ENCODE data around the gene PLXDC2.

The PLXDC2 gene

DNA sequence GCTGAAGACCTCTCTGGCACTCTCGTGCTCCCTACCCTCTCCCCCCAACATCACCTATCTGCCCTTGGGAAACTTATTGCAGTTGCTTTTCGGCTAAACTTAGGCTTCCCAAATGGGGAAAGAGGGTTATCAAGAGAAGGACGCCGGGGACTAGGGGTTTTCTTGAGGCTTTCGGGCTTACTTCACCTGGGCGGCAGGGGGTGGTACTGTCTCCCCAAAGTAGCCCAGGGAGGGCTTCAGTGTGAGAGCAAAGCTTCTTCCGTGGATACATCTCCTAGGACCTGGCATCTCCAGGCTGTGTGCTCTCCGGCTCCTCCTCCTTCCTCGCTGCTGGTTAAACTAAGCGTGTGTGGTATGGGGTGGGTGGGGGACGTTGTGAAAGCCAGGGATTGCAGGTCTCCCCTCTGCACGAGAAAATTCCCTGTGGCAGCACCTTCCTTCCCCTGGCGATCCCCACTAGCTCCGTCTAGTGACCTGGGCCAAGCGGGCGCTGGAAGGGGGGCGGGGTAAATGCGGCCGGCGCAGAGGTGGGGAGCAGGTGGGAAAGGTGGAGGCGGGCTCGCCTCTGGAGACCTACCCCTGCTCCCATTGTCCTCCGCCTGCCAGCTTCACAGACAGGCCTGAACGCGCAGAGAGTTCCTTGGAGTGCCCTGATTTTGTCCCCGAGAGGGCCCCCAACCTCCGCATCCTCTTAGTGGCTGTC, 1.1 kb downstream of the PLXDC2 start:
- peak in 1 of 2 experiments; percentile 18 for DNase-seq

DNA sequence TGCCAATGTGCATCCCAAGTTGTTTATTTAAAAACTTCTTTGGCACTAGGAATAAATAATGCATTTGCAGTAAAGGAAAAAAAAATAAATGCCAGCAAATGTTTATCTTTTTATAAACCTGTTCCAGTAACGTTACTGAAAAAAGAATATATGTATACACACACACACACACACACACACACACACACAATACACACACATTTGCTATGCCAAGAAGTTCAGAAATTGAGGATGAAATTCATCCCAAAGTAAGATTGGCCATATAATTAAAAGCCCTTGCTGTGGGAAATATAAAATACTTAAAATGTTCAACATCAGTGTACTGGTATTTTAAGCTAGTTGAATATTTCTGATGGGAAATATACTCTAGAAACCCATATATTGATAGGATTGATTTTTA, 2.6 kb downstream of the PLXDC2 start:
- no peak for DNase-seq

DNA sequence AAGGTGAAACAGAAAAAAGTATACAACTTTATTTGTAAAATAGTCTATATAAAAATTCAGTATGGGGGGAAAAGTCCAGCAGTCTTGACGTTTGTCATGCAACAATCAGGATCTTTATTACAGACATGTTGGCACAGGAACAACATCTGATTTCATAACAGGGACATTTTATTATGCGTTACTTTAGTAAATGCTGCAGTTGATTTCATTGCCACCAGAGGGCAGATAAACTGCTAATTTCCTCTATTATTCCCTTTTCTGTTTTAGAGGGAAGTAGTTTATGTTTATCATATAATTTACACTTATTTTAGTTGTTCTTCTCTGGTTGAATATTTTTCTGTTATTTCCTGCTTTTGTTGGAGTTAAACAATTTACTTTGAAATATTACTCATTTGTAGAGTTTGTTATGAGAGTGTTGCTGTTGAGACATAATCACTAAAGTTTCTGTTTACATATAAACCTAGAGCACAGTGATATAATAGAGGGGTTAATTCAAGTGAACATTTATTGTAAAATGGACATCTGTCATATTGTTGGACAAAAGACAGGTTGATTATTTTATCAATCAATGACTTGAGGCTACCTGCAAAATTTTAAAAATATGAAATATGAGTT, 3.3 kb downstream of the PLXDC2 start:
- DNase-seq: peak; percentile 66 to 78

- no peak for DNase-seq
These were observed 8.4 kb downstream of the PLXDC2 start for GRCh38 chr10:19824381-19825342.

GRCh38 chr10:19825700-19826099, 9.5 kb downstream of the PLXDC2 start:
- DNase-seq: no peak

DNA sequence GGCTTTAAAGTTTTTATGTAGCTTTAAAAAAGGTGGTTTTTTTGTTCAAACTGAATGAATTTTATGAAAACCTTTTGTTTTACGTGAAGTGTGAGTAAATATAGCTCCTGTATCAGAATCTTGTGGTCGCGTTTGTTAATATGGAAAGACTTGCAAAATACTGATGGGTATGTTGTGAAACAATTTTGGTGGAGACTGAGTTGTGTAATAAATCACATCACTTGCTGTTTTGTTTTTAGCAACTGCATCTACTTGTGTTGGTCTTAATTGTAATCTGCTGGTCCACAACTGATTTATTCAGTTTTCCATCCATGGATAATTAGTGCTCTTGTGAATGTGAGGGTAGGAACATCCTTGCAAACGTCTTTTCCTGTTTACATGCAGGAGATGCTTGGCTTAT, 10.5 kb downstream of the PLXDC2 start:
- DNase-seq: no peak

DNA sequence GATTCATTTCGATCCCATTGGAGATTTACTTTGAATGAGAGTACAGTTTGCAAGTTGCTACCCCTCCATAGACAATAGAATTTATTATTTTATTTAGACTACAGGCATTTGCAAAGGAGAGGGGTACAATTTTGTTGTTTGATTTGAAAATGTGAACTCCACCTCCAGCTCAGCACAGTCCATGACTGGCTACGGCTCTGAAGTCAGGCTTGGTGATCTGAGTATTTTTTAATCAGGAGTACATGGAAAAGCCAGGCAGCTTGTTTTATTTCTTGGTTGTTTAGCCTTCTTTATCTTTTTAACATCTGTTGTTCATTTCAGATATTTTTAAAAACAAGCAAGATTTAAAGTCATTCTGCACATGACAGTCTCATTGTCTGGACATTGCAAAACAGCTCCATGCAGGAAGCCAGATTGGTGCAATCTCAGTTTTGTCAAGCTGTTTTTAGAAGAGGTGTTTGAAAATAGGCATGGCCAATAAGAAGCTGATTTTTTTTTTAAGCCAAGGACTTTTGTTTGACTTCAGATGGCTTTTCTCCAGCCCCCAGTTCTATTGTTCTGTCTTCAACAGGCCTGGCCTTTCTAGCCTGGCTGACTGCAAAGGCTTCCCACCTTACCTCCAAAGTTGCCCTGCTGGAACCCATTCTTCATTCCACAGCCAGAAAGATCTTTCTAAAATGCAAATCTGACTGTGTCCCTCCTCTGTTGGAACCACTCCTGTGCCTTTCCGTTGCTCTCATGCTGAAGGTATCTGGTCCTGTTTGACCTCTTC, 12.2 kb downstream of the PLXDC2 start:
- DNase-seq: no peak

- DNase-seq: no peak
These were observed 16.5 kb downstream of the PLXDC2 start for GRCh38 chr10:19832699-19833098.

GRCh38 chr10:19833170-19833824, 17.1 kb downstream of the PLXDC2 start:
- no peak for DNase-seq

- DNase-seq: no peak
These were observed 19.7 kb downstream of the PLXDC2 start for GRCh38 chr10:19835952-19836351.

DNA sequence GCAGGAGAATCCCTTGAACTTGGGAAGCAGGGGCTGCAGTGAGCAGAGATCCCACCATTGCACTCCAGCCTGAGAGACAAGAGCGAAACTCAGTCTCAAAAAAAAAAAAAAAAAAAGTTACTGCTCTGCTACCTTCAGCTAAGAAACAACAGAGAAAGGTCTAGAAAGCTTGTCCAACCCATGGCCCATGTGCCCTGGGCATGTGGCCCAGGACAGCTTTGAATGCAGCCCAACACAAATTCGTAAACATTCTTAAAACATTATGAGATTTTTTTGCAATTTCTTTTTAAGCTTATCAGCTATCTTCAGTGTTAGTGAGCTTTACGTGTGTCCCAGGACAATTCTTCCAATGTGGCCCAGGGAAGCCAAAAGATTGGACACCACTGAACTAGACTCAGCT, 22.9 kb downstream of the PLXDC2 start:
- no peak for DNase-seq

DNA sequence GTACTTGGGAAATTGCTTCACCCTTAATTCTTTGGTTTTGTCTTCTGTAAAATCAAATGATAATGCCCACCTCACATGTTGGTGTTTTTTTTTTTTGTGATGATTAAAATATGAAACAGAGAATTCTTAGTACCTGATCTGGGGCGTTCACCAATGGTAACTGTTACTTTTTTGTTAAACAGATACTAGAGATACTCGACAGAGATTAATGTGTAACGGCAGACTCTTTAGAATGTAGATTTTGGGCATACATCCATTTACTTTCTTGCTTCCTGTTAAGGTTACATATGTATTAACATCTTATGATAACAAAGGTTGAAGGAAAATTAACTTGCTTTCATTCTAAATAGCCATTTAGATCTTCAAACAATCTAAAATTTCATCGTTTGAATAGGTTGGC, 23.3 kb downstream of the PLXDC2 start:
- DNase-seq: no peak

- DNase-seq: no peak
These were observed 24.5 kb downstream of the PLXDC2 start for GRCh38 chr10:19840776-19841175.

DNA sequence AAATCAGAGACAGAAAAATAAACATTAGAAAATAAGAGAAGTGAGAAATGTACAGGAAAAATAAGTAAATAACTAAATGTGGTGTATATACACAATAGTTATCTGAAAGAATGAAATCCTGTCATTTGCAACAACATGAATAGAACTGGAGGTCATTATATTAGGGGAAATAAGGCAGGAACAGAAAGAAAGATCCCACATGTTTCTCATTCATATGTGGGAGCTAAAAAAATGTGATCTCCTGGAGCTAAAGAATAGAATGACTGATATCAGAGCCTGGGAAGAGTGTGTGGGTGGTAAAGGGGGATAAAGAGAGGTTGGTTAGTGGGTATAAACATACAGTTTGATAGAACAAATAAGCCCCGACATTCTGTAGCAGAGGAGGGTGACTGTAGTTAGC, 27.3 kb downstream of the PLXDC2 start:
- no peak for DNase-seq

- DNase-seq: peak in 1 of 2 experiments; percentile 7
These were observed 29.5 kb downstream of the PLXDC2 start for GRCh38 chr10:19845503-19846368.

- DNase-seq: no peak
These were observed 31.1 kb downstream of the PLXDC2 start for GRCh38 chr10:19847321-19847720.

DNA sequence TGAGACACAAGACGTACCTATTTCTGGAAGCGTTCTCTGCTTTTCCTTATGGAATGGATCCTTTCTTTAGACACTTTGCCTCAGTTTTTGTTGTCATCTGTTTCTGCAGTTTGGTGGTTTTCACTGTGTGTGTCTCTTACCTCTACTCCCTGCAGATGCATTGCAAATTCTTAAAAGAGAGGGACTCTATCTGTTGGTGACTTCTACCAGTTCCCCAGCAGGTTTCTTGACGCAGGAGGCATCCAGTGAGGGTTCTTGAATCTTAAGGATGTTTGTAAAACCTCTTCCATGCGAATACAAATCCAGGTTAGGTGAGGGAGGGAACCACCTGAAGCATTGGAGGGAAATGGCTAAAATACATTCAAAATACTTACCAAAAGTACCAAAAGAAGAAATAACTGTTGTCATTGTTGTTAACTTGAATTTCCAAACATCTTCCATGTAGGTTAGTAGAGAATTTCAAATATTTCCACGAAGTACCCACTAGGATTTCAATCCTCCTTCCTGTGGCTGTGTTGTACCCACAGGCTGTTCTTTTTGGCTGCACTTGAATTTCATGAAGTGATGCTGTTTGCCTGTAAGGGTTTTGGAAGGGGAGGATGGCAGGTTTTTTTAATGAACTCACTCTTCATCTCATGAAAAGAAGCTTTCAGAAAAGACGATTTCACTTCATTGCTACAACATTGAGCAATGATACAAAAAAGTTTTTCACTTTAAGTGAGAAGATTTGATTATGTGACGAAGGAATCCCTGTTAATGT, 32.2 kb downstream of the PLXDC2 start:
- no peak for DNase-seq

GRCh38 chr10:19853831-19854230, 37.6 kb downstream of the PLXDC2 start:
- no peak for DNase-seq

DNA sequence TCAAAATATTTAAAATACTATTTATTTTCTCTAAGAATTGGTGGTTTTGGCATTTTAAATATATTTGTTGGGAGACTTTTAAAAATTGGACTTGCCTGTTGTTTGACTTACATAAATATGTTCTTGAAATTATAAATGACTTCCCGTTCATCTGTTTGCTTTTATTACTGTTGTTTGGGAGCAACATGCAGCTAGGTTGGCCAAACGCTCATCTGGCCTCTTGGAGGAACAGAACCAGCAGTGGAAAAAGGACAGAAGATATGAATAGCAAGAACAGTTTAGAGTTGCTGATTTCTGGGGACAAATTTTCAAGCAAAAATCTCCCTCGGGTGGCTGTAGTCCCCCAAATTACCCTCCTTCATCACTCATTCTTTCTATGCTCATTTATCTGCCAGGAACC, 41.6 kb downstream of the PLXDC2 start:
- no peak for DNase-seq

GRCh38 chr10:19860107-19860506, 43.9 kb downstream of the PLXDC2 start:
- no peak for DNase-seq
